Measurements from ENCODE around the gene GPATCH3.
"Not testable (repeated sequence)": the region's sequence is repeated elsewhere in the genome, so short reads cannot be mapped to it uniquely, and the experiment has no call there.

GPATCH3 gene

GRCh38 chr1:26857473-26858060 is 42.7 kb downstream of the GPATCH3 start:
- no peaks in the 10 kb centered on the region for H3K27me3 Mint-ChIP-seq
- no peak for DNase-seq (ENCODE audit: low spot score in 2 of 2)
- ATAC-seq (replicated peaks; ENCODE audit: extremely low read depth, poor library complexity, severe bottlenecking) = no peak

GRCh38 chr1:26856604-26857469 is 43.4 kb downstream of the GPATCH3 start:
- Mint-ChIP-seq H3K4me1 (peaks cover 4% of the 10 kb centered on the region), H3K27ac (ENCODE audit: low read depth) (peak overlapping the region; percentile 10), H3K36me3 (ENCODE audit: insufficient read depth) (peaks cover 28% of the 10 kb centered on the region), H3K9me3 (no peaks in the 10 kb centered on the region), H3K27me3 (no peaks in the 10 kb centered on the region), H3K4me3 (no peak overlapping the region)
- no peak for ATAC-seq (replicated peaks; ENCODE audit: extremely low read depth, poor library complexity, severe bottlenecking)
- DNase-seq (ENCODE audit: low spot score in 2 of 2) = no peak

More at GRCh38 chr1:26857473-26858060, 42.7 kb downstream of the GPATCH3 start:
- Mint-ChIP-seq H3K27ac (ENCODE audit: low read depth) (no peak overlapping the region), H3K4me3 (no peak overlapping the region), H3K9me3 (no peaks in the 10 kb centered on the region), H3K4me1 (peaks cover 5% of the 10 kb centered on the region), H3K36me3 (ENCODE audit: insufficient read depth) (peaks cover 28% of the 10 kb centered on the region)

- DNase-seq (ENCODE audit: low spot score in 2 of 2) (no peak), ATAC-seq (replicated peaks; ENCODE audit: extremely low read depth, poor library complexity, severe bottlenecking) (no peak)
- Mint-ChIP-seq H3K27me3 (no peaks in the 10 kb centered on the region), H3K27ac (ENCODE audit: low read depth) (no peak overlapping the region), H3K4me3 (no peak overlapping the region), H3K9me3 (no peaks in the 10 kb centered on the region), H3K36me3 (ENCODE audit: insufficient read depth) (peaks cover 33% of the 10 kb centered on the region), H3K4me1 (peaks cover 6% of the 10 kb centered on the region)
Measured at GRCh38 chr1:26856181-26856580, 44.1 kb downstream of the GPATCH3 start.

GRCh38 chr1:26855636-26856035 is 44.6 kb downstream of the GPATCH3 start:
- H3K27ac Mint-ChIP-seq (ENCODE audit: low read depth) = no peak overlapping the region
- peaks cover 38% of the 10 kb centered on the region for H3K36me3 Mint-ChIP-seq (ENCODE audit: insufficient read depth)
- H3K4me3 Mint-ChIP-seq = no peak overlapping the region
- H3K9me3 Mint-ChIP-seq = no peaks in the 10 kb centered on the region
- DNase-seq (ENCODE audit: low spot score in 2 of 2) (no peak), ATAC-seq (replicated peaks; ENCODE audit: extremely low read depth, poor library complexity, severe bottlenecking) (no peak)
- peaks cover 6% of the 10 kb centered on the region for H3K4me1 Mint-ChIP-seq
- no peaks in the 10 kb centered on the region for H3K27me3 Mint-ChIP-seq

- Mint-ChIP-seq H3K27me3 (no peaks in the 10 kb centered on the region), H3K4me1 (peaks cover 6% of the 10 kb centered on the region), H3K36me3 (ENCODE audit: insufficient read depth) (peaks cover 43% of the 10 kb centered on the region), H3K27ac (ENCODE audit: low read depth) (no peak overlapping the region), H3K4me3 (no peak overlapping the region), H3K9me3 (no peaks in the 10 kb centered on the region)
- no peak for DNase-seq (ENCODE audit: low spot score in 2 of 2)
- no peak for ATAC-seq (replicated peaks; ENCODE audit: extremely low read depth, poor library complexity, severe bottlenecking)
Measured at GRCh38 chr1:26854906-26855305, 45.4 kb downstream of the GPATCH3 start.

- Mint-ChIP-seq H3K27ac (ENCODE audit: low read depth) (peak overlapping the region; percentile 79), H3K4me3 (no peak overlapping the region), H3K36me3 (ENCODE audit: insufficient read depth) (peaks cover 46% of the 10 kb centered on the region), H3K9me3 (no peaks in the 10 kb centered on the region), H3K27me3 (no peaks in the 10 kb centered on the region), H3K4me1 (peaks cover 6% of the 10 kb centered on the region)
- ATAC-seq (replicated peaks; ENCODE audit: extremely low read depth, poor library complexity, severe bottlenecking) = no peak
- DNase-seq (ENCODE audit: low spot score in 2 of 2) = no peak
Measured at GRCh38 chr1:26853600-26853999, 46.7 kb downstream of the GPATCH3 start.

- Mint-ChIP-seq H3K36me3 (ENCODE audit: insufficient read depth) (peaks cover 50% of the 10 kb centered on the region), H3K4me3 (no peak overlapping the region), H3K27me3 (no peaks in the 10 kb centered on the region), H3K4me1 (peaks cover 6% of the 10 kb centered on the region), H3K9me3 (no peaks in the 10 kb centered on the region), H3K27ac (ENCODE audit: low read depth) (no peak overlapping the region)
- ATAC-seq (replicated peaks; ENCODE audit: extremely low read depth, poor library complexity, severe bottlenecking) (peak; percentile 90), DNase-seq (ENCODE audit: low spot score in 2 of 2) (peak; percentile 60 to 72)
Measured at GRCh38 chr1:26853156-26853555, 47.1 kb downstream of the GPATCH3 start.

- H3K27me3 Mint-ChIP-seq = no peaks in the 10 kb centered on the region
Measured at GRCh38 chr1:26852701-26853100, 47.6 kb downstream of the GPATCH3 start.

GRCh38 chr1:26851106-26851684 is 49.1 kb downstream of the GPATCH3 start:
- no peaks in the 10 kb centered on the region for H3K9me3 Mint-ChIP-seq
- peaks cover 61% of the 10 kb centered on the region for H3K36me3 Mint-ChIP-seq (ENCODE audit: insufficient read depth)
- no peaks in the 10 kb centered on the region for H3K27me3 Mint-ChIP-seq
- H3K27ac Mint-ChIP-seq (ENCODE audit: low read depth) = no peak overlapping the region
- H3K4me1 Mint-ChIP-seq = peaks cover 12% of the 10 kb centered on the region
- H3K4me3 Mint-ChIP-seq = no peak overlapping the region
- DNase-seq (ENCODE audit: low spot score in 2 of 2) (no peak), ATAC-seq (replicated peaks; ENCODE audit: extremely low read depth, poor library complexity, severe bottlenecking) (no peak)

More at GRCh38 chr1:26852701-26853100, 47.6 kb downstream of the GPATCH3 start:
- Mint-ChIP-seq H3K27ac (ENCODE audit: low read depth) (peak overlapping the region; percentile 29), H3K36me3 (ENCODE audit: insufficient read depth) (peaks cover 55% of the 10 kb centered on the region), H3K9me3 (no peaks in the 10 kb centered on the region), H3K4me1 (peaks cover 8% of the 10 kb centered on the region), H3K4me3 (no peak overlapping the region)
- ATAC-seq (replicated peaks; ENCODE audit: extremely low read depth, poor library complexity, severe bottlenecking) (no peak), DNase-seq (ENCODE audit: low spot score in 2 of 2) (no peak)

GRCh38 chr1:26848941-26849774 is 51.1 kb downstream of the GPATCH3 start:
- peaks cover 57% of the 10 kb centered on the region for H3K36me3 Mint-ChIP-seq (ENCODE audit: insufficient read depth)
- DNase-seq (ENCODE audit: low spot score in 2 of 2) (no peak), ATAC-seq (replicated peaks; ENCODE audit: extremely low read depth, poor library complexity, severe bottlenecking) (no peak)
- H3K27ac Mint-ChIP-seq (ENCODE audit: low read depth) = no peak overlapping the region
- H3K27me3 Mint-ChIP-seq = no peaks in the 10 kb centered on the region
- H3K4me3 Mint-ChIP-seq = no peak overlapping the region
- peaks cover 12% of the 10 kb centered on the region for H3K4me1 Mint-ChIP-seq
- H3K9me3 Mint-ChIP-seq = no peaks in the 10 kb centered on the region

- H3K36me3 Mint-ChIP-seq (ENCODE audit: insufficient read depth) = peaks cover 58% of the 10 kb centered on the region
- H3K27ac Mint-ChIP-seq (ENCODE audit: low read depth) = no peak overlapping the region
- DNase-seq (ENCODE audit: low spot score in 2 of 2) = no peak
- H3K27me3 Mint-ChIP-seq = no peaks in the 10 kb centered on the region
- H3K9me3 Mint-ChIP-seq = no peaks in the 10 kb centered on the region
- H3K4me3 Mint-ChIP-seq = no peak overlapping the region
- H3K4me1 Mint-ChIP-seq = peaks cover 12% of the 10 kb centered on the region
- ATAC-seq (replicated peaks; ENCODE audit: extremely low read depth, poor library complexity, severe bottlenecking) = no peak
Measured at GRCh38 chr1:26848499-26848898, 51.8 kb downstream of the GPATCH3 start.

GRCh38 chr1:26847826-26848225 is 52.4 kb downstream of the GPATCH3 start:
- peak overlapping the region; percentile 87 for H3K27ac Mint-ChIP-seq (ENCODE audit: low read depth)
- peaks cover 12% of the 10 kb centered on the region for H3K4me1 Mint-ChIP-seq
- ATAC-seq (replicated peaks; ENCODE audit: extremely low read depth, poor library complexity, severe bottlenecking); H3K27me3 Mint-ChIP-seq; H3K4me3 Mint-ChIP-seq; H3K9me3 Mint-ChIP-seq; DNase-seq (ENCODE audit: low spot score in 2 of 2): not testable (repeated sequence)
- H3K36me3 Mint-ChIP-seq (ENCODE audit: insufficient read depth) = peaks cover 60% of the 10 kb centered on the region
